HG03571 (cell line): ENCODE results near the gene CDYL.

Source experiments
- ATAC-seq: cut with Tn5 transposase; IDR thresholded peaks from one replicate; pipeline ENCODE4 v1.9.1; 2021; ENCODE audit not compliant: unreplicated experiment

CDYL gene

DNA sequence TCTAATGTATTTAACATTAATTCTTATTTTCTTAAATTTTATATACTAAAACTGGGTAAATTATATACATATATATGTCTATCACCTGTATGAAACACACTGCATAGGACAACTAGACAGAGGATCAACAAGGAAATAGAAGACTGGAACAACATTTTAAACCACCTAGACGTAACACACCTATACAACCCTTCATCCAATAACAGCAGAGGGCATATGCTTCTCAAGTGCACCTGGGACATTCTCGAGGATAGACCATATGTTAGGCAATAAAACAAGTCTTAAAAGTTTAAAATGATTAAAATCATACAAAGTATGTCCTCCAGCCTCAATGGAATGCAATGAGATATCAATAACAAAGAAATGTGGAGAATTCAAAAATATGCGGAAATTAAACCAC is 182.4 kb downstream of the CDYL start:
- ATAC-seq = no peak

DNA sequence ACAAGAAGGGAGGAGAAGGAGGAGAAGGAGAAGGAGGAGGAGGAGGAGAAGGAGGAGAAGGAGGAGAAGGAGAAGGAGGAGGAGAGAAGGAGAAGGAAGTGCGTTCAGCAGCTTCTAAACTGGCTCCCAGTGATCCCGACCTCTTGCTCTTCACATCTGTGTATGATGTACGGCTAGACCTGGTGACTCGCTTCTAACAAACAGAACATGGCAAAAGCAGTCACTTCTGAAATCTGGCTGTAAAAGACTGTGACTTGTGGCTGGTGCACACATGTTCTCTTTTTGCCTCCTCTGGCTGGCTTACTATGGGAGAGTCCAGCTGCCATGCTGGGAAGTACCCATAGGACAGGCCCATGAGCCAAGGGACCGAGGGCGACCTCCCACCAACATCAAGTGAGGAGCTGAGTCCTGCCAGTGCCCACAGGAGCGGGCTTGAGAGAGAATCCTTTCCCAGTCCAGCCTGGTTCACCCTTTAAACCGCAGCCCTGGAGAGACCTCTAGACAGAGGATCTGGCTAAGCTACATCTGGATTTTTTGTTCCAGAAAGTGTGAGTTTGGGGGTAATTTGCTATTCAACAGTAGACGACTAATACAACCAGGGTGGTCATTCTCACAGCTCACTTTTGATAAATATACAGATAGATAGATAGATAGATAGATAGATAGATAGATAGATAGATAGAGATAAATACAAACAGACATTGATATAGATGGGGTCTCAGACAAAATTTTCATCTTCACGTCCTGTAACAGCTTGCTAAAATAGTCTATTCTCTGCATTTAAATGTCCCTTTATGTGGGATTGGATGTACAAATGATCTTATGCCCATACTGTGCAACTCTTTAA is 185.3 kb downstream of the CDYL start:
- ATAC-seq = no peak

DNA sequence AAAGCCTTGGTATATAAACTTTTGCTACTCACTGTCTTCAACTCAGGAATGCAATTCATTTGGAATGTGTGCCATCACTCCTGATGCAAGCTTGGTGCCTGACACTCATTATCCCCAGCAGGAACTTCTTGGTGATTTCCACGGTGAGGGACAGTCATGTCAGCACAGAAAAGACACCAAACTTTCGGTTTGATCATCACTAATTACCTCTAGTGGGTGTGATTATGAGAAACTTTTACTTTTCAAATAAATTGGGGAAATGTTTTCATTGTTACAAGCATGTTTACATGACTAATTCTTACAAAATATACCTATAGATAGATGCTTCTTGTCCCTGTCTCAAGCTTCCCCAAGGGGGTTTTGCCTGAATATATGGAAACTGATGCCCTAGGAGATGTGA is 186.7 kb downstream of the CDYL start:
- no peak for ATAC-seq

DNA sequence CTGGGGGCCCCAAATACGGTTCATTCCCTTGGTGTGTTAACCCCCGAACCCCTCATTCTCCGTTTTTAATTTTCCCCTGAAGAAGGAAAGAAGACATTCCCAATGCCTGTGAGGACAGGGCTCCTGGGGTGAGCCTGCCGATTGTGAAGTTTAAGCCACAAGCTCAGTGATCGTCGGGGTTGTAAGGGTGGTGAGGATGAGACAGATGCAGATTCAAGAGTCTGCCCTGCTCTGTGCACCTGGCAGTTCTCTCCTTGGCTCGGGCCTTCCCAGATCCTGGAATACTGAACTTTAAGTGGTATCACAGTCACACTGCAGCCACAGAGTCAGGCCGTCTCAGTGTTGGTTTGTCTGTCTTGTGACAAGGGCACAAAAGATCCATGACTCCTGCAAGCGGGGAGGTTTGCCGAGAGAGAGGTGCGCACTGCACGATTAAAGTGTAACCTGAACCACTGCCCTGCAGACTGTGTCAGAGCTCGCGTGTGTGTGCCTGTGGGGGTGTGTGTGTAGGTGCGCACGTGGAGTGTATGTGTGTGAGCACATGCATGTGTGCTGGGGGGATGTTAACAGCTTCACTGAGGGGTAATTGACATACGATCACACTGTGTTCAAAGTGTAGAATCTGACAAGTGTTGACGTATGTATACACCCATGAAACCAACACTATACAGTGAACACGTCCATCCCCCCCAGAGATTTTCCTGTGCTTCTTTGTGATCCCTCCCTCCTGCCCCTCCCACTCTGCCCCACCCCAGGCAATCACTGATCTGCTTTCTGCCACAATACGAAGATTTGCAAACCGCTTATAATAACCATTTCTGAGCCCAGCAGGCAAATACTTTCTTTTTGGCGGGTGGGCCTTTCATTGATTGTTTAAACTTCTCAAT is 188.7 kb downstream of the CDYL start:
- ATAC-seq = no peak

DNA sequence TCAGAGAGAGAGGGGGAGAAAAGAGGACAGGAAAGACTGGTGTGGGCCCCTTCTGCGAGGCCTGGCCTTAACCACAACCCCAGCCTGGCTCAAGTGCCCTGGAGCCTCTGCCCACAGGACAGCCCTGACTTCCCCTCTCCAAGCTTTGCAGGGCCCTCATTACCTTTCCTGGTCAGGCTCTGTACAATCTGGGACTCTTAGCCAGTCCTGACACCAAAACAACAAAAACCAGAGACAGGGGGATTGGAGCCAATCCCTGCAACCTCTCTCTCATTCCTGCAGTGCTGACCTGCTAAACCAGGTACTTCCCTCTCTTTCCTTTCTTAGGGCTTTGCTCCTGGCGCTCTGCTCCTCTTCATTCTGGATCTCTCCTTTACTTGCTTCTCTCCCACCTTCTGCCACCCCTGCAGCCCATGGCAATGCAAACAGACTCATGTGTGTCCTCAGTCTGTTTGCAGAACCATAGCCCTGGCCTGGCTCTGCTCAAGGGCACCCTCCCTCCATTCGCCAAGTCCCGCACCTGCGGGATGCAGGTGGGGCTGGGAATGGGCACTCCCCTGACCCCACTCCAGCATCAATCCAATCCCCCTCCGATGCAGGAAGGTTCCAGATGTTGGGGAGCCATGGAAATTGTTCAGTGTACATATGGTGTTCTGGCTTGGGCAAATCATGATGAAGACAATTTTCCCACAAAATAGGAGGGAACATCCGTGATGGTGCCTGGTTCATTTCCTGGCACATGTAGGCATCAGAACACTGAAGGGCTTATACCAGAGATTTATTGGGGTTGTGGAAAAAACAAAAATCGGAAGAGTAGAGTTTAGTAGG is 189.6 kb downstream of the CDYL start:
- no peak for ATAC-seq

DNA sequence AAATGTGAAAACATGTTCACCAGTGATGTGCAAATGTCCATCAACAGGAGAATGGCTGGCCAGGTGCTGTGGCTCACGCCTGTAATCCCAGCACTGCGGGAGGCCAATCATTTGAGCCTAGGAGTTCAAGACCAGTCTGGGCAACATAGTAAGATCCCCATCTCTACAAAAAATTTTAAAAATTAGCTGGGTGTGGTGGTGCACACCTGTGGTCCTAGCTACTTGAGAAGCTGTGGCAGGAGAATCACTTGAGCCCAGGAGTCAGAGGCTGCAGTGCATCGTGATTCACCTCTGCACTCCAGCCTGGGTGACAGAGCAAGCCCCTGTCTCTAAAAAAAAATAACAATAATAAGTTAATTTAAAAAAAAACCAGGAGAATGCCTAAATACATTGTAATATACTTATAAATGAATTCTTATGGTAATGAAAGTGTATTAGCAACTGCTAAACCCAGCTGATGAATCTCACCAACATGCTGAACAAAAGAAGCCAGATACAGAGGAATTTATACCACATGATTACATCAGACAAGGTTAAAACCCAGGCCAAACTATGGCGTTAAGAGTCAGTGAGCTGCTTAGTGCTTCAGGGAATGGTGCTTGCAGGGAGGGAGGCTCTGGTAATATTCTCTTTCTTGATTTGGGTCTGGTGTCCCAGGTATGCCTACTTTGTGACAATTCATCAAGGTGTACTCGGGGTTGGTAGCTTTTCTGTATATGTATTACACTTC is 191.3 kb downstream of the CDYL start:
- ATAC-seq = no peak

DNA sequence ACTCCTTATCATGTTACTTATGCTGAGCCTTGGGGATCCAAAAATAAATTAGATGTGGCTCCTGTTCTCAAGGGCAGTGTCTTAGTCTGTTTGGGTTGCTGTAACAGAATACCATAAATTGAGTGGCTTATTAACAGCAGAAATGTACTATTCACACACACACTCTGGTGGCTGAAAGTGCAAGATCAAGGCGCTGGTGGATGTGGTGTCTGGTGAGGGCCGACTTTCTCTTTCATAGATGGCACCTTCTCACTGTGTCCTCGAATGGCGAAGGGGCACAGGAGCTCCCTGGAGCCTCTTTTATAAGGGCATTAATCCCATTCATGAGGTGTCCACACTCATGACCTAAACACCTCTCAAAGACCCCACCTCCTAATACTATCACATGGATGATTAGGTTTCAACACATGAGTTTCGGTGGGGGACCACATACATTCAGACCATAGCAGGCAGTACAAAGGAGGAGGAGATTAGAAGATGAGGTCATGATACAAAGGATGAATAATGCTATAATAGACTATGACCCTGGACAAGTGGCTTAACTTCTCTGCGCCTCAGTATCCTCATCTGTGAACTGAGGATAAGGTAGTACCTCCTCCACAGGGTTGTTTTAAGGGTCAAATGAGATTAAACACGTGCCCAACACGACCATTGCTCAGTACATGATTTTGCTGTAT is 193.5 kb downstream of the CDYL start:
- ATAC-seq = no peak

DNA sequence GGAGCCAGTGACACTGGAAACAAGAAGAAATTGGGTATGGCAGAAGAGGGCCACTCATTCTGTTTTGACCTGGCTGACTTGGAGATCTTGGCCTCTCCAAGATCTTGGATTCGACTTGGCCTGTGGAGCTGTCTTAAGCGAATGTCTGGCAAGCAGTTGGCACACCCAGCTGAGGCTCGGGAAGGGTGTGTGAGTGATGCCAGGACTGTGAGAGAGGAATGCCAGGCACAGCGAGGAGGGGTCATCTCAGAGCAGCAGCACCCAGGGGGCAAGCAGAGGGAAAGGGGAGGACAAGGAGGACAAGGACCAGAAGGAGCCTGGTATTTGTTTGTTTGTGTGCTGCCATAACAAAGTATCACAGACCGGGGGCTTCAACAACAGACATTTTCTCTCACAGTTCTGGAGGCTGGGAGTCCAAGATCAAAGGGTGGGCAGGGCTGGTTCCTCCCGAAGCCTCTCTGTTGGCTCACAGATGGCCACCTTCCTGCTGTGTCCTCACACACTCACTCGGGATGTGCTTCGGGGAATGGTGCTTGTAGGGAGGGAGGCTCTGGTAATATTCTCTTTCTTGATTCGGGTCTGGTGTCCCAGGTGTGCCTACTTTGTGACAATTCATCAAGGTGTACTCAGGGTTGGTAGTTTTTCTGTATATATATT is 194.7 kb downstream of the CDYL start:
- ATAC-seq = no peak

DNA sequence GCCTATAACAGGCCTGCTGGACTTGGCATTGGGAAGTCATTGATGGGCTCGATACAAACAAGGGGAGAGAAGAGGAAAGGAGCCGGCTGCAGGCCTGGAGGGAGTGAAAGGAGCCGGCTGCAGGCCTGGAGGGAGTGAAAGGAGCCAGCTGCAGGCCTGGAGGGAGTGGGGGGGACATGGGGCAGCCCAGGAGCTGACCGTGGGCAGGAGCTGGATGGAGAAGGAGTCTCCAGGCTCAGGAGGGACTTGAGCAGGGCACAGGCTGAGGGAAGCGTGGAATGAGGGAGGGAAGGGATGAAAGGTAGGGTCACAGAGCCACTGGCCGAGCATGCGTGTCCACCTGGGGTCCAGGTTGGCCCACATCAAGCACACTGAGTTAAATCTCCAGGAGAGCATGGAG is 195.6 kb downstream of the CDYL start:
- no peak for ATAC-seq

DNA sequence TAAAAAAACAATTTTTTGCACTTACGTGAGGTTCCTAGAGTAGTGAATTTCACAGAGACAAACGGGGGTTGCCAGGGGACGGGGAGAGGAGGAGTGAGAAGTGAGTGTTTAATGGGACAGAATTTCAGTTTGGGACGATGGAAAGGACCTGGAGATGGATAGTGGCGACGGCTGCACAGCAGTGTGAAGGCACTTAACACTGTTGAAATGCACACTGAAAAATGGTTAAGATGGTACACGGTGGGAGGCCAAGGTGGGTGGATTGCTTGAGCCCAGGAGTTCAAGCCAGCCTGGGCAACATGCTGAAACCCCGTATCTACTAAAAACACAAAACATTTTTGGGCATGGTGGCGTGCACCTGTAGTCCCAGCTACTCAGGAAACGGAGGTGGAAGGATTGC is 196.2 kb downstream of the CDYL start:
- no peak for ATAC-seq

DNA sequence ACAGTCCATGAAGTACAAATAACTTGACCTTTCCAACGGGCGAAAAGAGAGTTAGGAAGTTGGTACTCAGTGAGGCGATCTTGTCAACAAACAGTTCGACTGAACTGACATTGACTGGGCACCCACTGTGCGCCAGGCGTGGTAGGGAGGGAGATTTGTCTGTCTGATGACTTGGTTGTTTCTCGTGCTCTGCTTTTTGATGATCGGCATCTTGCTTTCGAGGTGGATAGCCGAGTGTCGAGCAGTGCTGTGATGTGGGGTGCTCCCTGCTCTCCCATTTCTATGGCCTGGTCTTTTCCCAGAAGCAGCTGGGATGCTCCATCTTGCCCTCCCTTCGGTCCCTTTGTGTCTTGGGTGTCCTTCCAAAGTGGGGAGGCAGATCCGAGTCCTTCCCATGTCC is 197.2 kb downstream of the CDYL start:
- no peak for ATAC-seq

DNA sequence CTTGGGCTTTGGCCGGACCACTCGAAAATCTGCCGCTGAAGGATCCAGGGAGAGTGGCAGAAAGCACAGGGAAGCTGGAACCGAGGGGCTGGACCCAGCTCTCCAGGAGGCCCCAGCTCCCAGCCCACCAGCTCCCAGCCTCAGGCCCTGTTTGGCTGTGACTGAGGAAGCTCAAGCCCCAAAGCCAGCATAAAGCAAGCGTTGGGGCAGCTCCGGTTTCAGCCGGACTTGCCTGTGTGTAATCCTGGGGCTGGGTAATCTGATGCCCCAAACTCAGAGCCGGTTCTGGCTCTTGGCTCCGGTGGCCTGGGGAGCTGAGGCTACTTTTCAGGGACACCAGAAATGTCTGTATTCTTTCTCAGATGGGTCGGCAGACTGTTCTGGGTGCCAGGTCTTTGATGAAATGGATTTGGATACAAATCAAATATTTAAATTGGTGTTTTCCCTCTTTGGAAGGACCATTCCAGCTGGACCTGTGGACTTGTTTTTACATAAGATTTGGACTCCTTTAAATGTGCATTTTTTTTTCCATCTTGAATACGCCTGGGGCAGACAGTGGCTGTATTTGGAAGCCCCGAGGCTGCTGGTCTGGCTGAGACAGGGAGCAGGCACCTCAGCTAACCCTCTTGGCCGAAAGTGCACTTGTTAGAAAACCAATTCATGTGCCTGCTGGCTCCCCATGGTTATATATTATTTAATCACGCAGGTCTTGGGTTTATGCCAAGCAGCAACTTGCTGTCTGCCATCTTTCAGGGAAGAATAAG is 198.0 kb downstream of the CDYL start:
- ATAC-seq = no peak

DNA sequence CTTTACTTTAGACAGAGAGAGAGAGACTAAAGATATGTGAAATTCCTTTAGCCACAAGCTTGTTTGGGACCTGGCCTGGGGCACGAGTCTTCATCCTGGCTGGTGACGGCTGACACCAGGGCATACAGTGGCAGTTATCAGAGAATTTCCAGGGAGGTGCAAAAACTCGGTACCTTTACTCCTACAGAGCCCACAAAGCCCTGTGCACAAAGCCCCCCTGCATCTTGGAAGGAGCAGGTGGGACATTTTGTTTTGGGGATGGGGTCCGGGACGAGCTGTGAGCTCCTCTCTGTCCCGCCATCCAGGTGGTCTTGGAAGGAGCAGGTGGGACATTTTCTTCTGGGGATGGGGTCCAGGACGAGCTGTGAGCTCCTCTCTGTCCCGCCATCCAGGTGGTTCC is 198.8 kb downstream of the CDYL start:
- no peak for ATAC-seq

DNA sequence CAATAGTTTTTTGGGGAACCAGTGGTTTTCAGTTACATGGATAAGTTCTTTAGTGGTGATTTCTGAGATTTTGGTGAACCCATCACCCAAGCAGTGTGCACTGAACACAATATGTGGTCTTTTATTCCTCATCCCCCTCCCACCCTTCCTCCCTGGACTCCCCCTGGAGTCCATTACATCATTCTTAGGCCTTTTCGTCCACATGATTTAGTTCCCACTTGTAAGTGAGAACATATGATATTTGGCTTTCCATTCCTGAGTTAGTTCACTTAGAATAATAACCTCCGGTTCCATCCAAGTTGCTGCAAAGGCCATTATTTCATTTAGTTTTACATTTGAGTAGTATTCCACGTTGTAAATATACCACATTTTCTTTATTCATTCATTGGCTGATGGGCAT is 199.3 kb downstream of the CDYL start:
- ATAC-seq = no peak

DNA sequence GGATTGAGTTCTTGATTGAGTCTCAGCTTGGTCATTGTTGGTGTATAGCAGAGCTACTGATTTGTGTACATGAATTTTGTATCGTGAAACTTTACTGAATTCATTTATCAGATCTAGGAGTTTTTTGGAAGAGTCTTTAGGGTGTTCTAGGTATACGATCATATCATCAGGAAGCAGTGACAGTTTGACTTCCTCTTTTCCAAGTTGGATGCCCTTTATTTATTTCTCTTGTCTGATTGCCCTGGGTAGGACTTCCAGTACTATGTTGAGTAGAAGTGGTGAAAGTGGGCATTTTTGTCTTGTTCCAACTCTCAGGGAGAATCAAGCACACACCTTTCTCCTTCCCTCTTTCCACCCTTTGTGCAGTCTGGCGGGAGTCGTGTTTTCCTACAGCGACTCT is 201.3 kb downstream of the CDYL start:
- ATAC-seq = no peak

DNA sequence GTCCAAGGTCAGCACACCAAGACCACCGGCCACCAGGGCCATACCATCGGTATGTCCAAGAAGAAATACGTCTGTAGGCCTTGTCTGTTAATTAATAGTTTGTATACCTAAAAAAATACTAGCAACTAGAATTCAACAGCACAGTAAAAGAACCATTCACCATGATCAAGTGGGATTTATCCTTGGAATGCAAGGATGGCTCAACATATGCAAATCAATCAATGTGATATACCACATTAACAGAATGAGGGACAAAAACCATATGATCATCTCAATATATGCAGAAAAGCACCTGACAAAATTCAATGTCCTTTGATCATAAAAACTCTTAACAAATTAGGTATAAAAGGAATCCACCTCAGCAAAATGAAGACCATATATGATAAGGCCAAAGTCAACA is 203.2 kb downstream of the CDYL start:
- ATAC-seq = no peak

DNA sequence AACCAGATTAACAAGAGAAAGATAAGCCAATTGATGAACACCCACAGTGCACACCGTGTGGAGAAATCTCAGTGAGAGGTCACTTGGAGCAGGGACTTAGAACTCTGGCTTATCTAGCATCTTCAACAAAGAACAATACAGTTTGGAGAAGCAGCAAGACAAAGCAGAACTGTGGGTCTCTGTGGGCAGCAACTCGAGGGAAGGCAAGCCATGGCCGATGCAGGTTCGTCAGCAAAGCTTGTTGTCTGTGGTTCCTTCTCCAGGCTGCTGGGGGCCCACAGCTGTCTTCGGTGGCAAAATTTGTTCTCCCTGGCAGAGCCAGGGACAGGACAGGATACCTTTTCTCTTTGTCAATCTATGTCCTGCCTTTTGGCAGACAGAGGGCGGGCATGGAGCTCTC is 205.6 kb downstream of the CDYL start:
- ATAC-seq = no peak

DNA sequence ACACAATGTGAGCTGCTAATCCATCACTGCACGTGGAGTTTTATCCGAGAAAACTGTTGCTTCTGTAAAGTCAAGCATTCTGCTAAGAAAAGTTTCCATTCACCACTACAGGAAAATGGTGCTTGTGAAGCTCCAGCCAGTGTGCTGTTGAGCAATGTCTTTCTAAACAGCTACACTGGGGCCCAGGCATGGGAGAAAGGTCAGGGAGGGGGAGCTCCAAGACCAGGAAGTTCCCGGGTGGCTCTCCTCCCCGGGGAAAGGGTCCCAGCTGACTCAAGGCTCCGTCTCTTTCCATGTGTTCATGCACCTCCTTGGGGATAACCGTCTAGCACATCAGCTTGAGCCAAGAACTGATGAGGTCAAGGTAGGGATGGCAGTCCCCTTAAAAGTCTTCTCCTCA is 207.1 kb downstream of the CDYL start:
- ATAC-seq = no peak

DNA sequence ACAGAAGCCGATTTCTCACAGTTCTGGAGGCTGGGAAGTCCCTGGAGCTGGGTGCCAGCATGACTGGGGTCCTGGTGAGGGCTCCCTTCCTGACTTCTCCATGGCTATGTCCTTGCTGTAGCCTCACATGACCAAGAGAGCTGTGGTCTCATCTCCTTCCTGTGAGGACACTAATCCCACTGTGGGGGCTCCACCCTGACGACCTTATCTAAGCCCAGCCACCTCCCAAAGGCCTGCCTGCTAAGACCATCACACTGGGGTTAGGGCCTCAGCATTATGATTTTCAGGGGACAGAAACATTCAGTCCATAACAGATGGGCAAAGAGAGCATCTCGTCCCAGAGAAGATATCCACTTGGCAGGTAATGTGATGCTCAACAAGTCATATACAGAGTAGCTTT is 210.8 kb downstream of the CDYL start:
- ATAC-seq = no peak
